Measurements from ENCODE around the gene EZH2. TPM values are rescaled to one million over a fixed set of nuclear protein-coding genes. Genes with fewer than 3 reads are reported as not detected.
A peak's percentile ranks its signal among the peaks of the same experiment; 100 is the strongest.

Gene EZH2
- polyA plus RNA-seq, 2 of the 4 experiments (the other 2 are of a cell fraction): 36.6 to 45.7 TPM

- peak; percentile 96 for TF ChIP-seq NFE2L2 (conservative IDR thresholded peaks at IDR 0.05; ENCODE audit: low read length)
These were observed 90.5 kb downstream of the EZH2 start (continued) for GRCh38 chr7:148793590-148793989.

GRCh38 chr7:148791546-148791945 lies 92.5 kb downstream of the EZH2 start:
- no peak for ATAC-seq
- TF ChIP-seq RARB (CRISPR knock-in tag; IDR thresholded peaks at IDR 0.05) (no peak), FOSB (CRISPR knock-in tag; IDR thresholded peaks at IDR 0.05) (no peak), MYC (IDR thresholded peaks at IDR 0.05; ENCODE audit: borderline replicate concordance, low read length) (no peak)
- Histone ChIP-seq H3K4me3 (no peak overlapping the region), H3K9me3 (peaks cover 11% of the 10 kb centered on the region; the same call in 2 of the 3 replicates), H3K27ac (no peak overlapping the region), H3K4me1 (no peaks in the 10 kb centered on the region), H3K4me2 (no peak overlapping the region)
- 94% methylated on average over 15 of the region's 15 CpGs for WGBS (ENCODE audit: missing lambda C conversion rate)
- ChIA-PET POLR2A (no interaction called here), CTCF (no interaction called here)
- no peak for DNase-seq (ENCODE audit: low read depth in 1 of 2, low spot score in 1 of 2)
- FAIRE-seq: no peak

DNA sequence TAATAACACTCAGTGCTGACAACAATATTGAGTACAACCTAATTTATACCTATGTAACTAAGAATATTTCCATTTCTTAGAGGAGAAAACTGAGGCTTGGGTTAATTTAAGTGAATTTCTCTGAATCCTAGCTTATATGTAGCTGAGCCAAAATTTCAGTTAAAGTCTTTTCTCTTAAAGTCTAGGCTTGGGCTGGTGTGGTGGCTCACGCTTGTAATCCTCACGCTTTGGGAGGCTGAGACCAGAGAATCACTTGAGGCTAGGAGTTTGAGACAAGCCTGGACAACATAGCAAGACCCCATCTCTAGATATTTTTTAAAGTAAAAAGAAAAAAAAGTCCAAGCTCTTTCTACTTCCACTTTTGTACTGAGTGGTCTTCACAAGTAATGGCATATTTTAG lies 93.2 kb downstream of the EZH2 start:
- H3K27ac ChIP-seq: no peak overlapping the region
- FAIRE-seq (no peak), DNase-seq (ENCODE audit: low read depth in 1 of 2, low spot score in 1 of 2) (no peak), ATAC-seq (no peak)
- H3K4me2 ChIP-seq: no peak overlapping the region
- no peaks in the 10 kb centered on the region for H3K4me1 ChIP-seq
- no peak overlapping the region for H3K4me3 ChIP-seq
- CTCF ChIA-PET: no interaction called here
- no peak for TF ChIP-seq EHF (CRISPR knock-in tag; IDR thresholded peaks at IDR 0.05)
- TF ChIP-seq KDM1A (IDR thresholded peaks at IDR 0.05; ENCODE audit: low read depth): 0 out of 2 replicates have a peak, but pooled peaks have one; percentile 31
- TF ChIP-seq TP53 (CRISPR knock-in tag; IDR thresholded peaks at IDR 0.05): no peak
- TF ChIP-seq JUN (IDR thresholded peaks at IDR 0.05): no peak
- peaks cover 11% of the 10 kb centered on the region; the same call in 2 of the 3 replicates for H3K9me3 ChIP-seq
- WGBS (ENCODE audit: missing lambda C conversion rate): 98% methylated on average over 2 of the region's 2 CpGs
- POLR2A ChIA-PET: no interaction called here

GRCh38 chr7:148790131-148790726 lies 93.9 kb downstream of the EZH2 start:
- ChIA-PET POLR2A (no interaction called here), CTCF (interaction anchor here (0.6 kb wide), 1 partner anchor 27 kb away, joined by 4 read pairs; no protein-coding TSS in a partner anchor)
- DNase-seq (ENCODE audit: low read depth in 1 of 2, low spot score in 1 of 2) (no peak), ATAC-seq (no peak), FAIRE-seq (no peak)
- 91% methylated on average over 8 of the region's 8 CpGs for WGBS (ENCODE audit: missing lambda C conversion rate)
- Histone ChIP-seq H3K27ac (no peak overlapping the region), H3K4me3 (no peak overlapping the region), H3K4me2 (no peak overlapping the region), H3K4me1 (no peaks in the 10 kb centered on the region), H3K9me3 (peaks cover 11% of the 10 kb centered on the region; the same call in 2 of the 3 replicates)
- TF ChIP-seq, protein P1, sequence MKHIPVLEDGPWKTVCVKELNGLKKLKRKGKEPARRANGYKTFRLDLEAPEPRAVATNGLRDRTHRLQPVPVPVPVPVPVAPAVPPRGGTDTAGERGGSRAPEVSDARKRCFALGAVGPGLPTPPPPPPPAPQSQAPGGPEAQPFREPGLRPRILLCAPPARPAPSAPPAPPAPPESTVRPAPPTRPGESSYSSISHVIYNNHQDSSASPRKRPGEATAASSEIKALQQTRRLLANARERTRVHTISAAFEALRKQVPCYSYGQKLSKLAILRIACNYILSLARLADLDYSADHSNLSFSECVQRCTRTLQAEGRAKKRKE (CRISPR knock-in tag; IDR thresholded peaks at IDR 0.05; ENCODE audit: low read depth): no peak
- peak; percentile 77 for TF ChIP-seq MAFK (IDR thresholded peaks at IDR 0.05; ENCODE audit: partially characterized antibody)

- 94% methylated on average over 7 of the region's 7 CpGs for WGBS (ENCODE audit: missing lambda C conversion rate)
- ChIA-PET CTCF (no interaction called here), POLR2A (no interaction called here)
- Histone ChIP-seq H3K27ac (no peak overlapping the region), H3K4me1 (no peaks in the 10 kb centered on the region), H3K9me3 (peaks cover 7% of the 10 kb centered on the region; the same call in 2 of the 3 replicates), H3K4me3 (no peak overlapping the region), H3K4me2 (no peak overlapping the region)
- ATAC-seq (no peak), FAIRE-seq (no peak), DNase-seq (ENCODE audit: low read depth in 1 of 2, low spot score in 1 of 2) (no peak)
- TF ChIP-seq CHD4 (IDR thresholded peaks at IDR 0.05; ENCODE audit: borderline replicate concordance): no peak
These were observed 94.9 kb downstream of the EZH2 start for GRCh38 chr7:148789220-148789619.

- Histone ChIP-seq H3K4me3 (no peak overlapping the region), H3K27ac (no peak overlapping the region), H3K4me2 (no peak overlapping the region), H3K4me1 (no peaks in the 10 kb centered on the region), H3K9me3 (no peaks in the 10 kb centered on the region)
- TF ChIP-seq FOSL2 (IDR thresholded peaks at IDR 0.05) (no peak), FOSL2 (CRISPR knock-in tag; IDR thresholded peaks at IDR 0.05) (no peak), ESRRA (IDR thresholded peaks at IDR 0.05; ENCODE audit: borderline replicate concordance, low read length) (no peak), REST (IDR thresholded peaks at IDR 0.05) (no peak), EHMT2 (IDR thresholded peaks at IDR 0.05; ENCODE audit: low read depth) (no peak), GATA3 (IDR thresholded peaks at IDR 0.05; ENCODE audit: borderline replicate concordance) (no peak), JUN (IDR thresholded peaks at IDR 0.05) (no peak)
- CTCF ChIA-PET: interaction anchor here (0.5 to 1.4 kb wide), 5 partner anchors 18 to 212 kb away, joined by 3 to 5 read pairs (median 3); no protein-coding TSS in a partner anchor
- WGBS (ENCODE audit: missing lambda C conversion rate): 93% methylated on average over 14 of the region's 14 CpGs
- FAIRE-seq: no peak
- POLR2A ChIA-PET: no interaction called here
- ATAC-seq: no peak
- DNase-seq (ENCODE audit: low read depth in 1 of 2, low spot score in 1 of 2): no peak
These were observed 96.4 kb downstream of the EZH2 start for GRCh38 chr7:148787571-148788295.
